Peyer's patch (tissue), 4 donors: ENCODE results near the gene TTC34.
"Not testable (repeated sequence)": the region's sequence is repeated elsewhere in the genome, so short reads cannot be mapped to it uniquely, and the experiment has no call there.

Experiments used
- CTCF ChIP-seq, 6 experiments: fragments of 450-650 bp in 4 of 6; fragments of 200-600 bp in 2 of 6; sonication (generic) in 1 of 6; IDR thresholded peaks; one replicate each; pipeline ENCODE4 v1.5.1; 2017 to 2019; ENCODE audit warnings: antibody characterized with exemption in 6 of 6, mild to moderate bottlenecking in 3 of 6, moderate library complexity in 1 of 6
- POLR2A ChIP-seq, 2 donors: fragments of 450-650 bp; IDR thresholded peaks; one replicate each; pipeline ENCODE4 v1.5.1; 2017; ENCODE audit warnings: antibody characterized with exemption in 2 of 2, mild to moderate bottlenecking in 2 of 2, moderate library complexity in 2 of 2

DNA sequence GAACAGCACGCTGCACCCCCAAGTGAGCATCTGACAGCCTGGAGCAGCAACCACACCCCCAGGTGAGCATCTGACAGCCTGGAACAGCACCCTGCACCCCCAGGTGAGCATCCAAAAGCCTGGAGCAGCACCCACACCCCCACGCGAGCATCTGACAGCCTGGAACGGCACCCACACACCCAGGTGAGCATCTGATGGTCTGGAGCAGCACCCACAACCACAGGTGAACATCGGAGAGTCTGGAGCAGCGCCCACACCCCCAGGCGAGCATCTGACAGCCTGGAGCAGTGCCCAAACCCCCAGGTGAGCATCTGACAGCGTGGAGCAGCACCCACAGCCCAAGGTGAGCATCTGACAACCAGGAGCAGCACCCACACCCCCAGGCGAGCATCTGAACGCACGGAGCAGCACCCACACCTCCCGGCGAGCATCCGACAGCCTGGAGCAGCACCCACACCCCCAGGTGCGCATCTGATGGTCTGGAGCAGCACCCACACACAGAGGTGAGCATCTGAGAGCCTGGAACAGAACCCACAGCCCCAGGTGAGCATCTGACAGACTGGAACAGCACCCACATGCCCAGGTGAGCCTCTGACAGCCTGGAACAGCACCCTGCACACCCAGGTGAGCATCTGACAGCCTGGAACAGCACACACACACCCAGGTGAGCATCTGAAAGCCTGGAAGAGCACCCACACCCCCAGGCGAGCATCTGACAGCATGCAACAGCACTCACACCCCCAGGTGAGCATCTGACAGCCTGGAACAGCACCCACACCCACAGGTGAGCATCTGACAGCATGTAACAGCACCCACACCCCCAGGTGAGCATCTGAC is 145.7 kb downstream of the TTC34 start:
- TF ChIP-seq CTCF, POLR2A (IDR thresholded peaks at IDR 0.05): not testable (repeated sequence)
